Fibroblast of skin of back (primary cell): ENCODE results near the gene ARHGAP26.
"Not testable (repeated sequence)": the region's sequence is repeated elsewhere in the genome, so short reads cannot be mapped to it uniquely, and the experiment has no call there.

Source experiments
- DNase-seq: peaks from one replicate; pipeline ENCODE4 v3.0.0-alpha.2; 2013

Gene ARHGAP26

GRCh38 chr5:143198332-143198731 lies 428.2 kb downstream of the ARHGAP26 start:
- DNase-seq: no peak

DNA sequence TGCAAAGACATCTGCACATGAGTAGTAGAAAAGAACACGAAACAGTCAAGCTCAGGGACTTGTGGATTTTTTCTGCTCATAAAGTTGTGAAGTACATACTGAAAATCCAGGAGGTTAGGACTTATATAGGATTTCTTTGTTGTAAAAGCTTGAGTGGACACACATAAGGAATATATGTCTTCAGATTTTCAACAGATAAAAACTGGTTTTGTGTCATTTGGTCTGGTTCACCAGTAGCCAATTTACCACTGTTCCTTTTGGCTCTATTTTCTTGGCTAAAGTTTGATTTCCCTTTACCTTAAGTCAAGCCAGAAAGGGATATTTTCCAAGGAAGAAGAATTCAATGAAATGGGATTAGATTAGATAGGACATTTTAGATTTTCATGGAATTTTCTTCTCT lies 429.0 kb downstream of the ARHGAP26 start:
- DNase-seq: no peak

DNA sequence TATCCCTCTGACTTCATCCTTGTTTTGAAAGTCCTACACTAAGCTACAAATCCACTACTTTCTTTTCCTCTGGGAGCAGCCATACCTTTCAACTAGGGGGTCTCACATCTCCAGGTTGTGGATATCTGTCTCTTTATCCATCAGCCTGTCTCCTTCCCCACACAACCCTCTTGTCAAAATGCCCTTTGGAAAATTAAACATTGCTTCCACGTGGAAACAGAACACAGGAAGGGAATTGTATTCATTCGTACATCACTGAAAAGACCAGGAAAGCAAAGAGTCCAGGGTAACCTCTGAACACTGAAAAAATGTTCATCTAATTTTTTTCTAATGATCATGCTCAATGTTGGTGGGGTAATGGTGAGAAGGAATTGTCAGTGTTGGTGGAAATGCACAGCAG lies 429.7 kb downstream of the ARHGAP26 start:
- DNase-seq: no peak

DNA sequence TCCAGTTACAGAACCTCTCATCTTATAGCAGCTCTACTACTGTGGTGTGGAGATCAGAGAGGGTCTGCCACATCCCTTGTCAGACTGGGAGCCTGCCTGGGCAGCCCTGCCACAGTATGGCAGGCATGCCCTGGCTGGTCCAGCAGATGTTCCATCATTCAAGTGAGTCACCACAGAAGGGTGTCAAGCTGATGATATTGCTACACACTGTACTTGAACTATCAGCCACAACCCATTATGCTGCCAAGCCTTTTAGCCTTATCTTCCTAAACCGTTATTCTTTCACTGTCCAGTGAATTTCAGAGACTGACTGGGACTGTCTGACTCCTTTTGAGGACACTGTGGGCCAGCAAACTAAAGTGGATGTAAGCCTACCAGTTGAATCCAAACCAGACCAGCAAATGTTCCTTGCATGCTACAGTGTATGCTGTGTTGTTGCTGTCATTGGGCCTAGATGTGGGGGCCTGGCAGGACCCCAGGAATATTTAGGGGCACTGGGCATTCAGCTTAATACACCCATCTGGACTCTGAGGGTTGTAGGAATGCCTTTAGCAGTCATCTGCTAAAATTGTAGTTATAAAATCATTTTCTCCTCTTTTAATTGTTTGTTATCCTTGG lies 430.7 kb downstream of the ARHGAP26 start:
- peak; percentile 65 for DNase-seq

GRCh38 chr5:143201589-143201988 lies 431.4 kb downstream of the ARHGAP26 start:
- no peak for DNase-seq

DNA sequence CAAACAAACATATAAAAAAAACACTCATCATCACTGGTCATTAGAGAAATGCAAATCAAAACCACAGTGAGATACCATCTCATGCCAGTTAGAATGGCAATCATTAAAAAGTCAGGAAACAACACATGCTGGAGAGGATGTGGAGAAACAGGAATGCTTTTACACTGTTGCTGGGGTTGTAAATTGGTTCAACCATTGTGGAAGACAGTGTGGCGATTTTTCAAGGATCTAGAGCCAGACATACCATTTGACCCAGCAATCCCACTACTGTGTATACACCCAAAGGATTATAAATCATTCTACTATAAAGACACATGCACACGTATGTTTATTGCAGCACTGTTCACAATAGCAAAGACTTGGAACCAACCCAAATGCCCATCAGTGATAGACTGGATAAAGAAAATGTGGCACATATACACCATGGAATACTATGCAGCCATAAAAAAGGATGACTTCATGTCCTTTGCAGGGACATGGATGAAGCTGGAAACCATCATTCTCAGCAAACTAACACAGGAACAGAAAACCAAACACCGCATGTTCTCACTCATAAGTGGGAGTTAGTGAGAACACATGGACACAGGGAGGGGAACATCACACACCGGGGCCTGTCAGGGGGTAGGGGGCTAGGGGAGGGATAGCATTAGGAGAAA lies 433.3 kb downstream of the ARHGAP26 start:
- not testable (repeated sequence) for DNase-seq

DNA sequence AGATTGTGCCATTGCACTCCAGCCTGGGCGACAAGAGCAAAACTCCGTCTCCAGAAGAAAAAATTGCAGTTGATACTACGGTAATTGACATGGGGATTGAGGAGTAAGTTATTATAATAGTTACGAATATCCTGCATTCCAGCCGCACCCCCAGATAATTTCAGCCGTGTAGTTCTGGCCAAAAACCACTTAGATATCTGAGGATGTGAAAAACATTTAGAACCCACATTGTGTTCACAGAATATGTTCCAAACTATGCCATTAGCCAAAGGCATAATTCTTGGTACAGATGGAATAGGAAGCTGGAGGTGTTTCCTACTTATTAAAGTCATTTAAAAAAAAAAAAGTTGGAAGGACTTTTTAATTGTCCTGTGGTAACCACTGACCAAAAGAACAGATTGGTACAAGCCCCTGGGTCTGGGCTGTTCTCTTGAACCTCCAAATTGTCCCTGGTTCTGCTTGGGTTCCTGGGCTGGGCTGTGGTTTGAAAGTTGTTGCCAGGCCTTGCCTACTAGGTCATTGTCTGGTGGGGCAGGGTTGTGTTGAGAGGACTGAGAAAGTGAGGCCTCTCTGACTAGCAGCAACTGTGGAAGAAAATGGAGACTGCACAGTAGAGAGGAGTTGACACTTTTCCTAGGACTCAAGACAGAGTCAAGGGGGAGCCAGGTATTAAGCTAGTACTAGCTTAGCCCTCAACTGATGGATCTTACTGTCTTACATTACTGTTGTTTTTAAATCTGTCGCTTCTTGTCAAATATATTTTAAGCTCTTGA lies 434.5 kb downstream of the ARHGAP26 start:
- DNase-seq: no peak

GRCh38 chr5:143205386-143205785 lies 435.2 kb downstream of the ARHGAP26 start:
- peak; percentile 98 for DNase-seq

DNA sequence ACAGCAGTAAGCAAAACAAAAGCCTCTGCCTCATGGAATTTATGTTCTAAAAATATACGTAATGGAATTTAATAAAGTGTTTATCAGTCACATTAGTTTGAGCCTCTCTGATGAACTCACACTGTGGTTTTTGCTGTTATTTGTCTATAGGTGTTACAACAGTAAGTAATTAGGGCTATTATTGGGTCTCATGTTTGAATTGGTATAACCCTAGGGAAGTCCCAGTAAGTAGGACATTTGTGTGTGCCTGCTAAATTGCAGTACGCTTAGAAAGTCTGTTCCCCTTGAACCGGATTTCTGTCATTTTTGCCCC lies 435.7 kb downstream of the ARHGAP26 start:
- DNase-seq: no peak

DNA sequence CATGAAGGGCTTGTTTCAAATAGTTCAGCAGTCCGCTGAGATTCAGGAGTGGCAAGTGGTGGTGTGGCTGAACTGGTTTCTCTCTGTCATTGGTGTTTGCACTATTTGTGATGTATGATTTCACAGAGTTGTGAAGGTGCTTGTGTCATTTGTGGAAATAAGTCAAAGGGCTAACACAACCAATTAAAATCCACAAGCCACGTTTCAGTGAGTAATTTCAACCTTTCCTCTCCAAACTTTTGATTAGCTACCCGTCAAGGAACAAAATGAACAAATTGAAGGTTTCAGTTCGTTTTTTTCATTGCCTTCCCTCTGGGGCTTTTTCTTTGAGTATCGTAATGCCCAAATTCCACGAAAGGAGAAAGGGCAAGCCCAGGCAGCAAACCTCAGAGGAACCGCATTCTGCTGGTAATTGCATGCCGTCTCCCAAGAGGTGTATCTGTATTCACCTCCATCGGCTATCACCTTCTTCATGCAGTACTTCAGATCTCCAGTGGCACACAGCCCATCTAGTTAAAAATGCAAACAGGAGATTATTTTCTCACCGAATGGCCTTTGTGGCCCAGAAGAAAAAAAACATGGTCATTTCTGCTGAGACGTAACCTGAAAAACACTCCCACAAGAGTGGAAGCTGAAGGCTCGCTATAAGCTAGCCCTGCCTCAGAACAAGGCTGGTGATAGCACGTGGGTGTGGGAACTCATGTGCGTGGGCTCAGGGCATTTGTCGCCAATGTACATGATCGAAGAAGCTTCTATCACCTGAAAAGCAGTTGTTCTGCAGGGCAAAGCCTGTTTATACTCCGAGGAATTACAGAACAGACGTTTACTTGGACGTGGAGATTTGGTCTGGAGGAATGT lies 436.2 kb downstream of the ARHGAP26 start:
- DNase-seq: no peak

DNA sequence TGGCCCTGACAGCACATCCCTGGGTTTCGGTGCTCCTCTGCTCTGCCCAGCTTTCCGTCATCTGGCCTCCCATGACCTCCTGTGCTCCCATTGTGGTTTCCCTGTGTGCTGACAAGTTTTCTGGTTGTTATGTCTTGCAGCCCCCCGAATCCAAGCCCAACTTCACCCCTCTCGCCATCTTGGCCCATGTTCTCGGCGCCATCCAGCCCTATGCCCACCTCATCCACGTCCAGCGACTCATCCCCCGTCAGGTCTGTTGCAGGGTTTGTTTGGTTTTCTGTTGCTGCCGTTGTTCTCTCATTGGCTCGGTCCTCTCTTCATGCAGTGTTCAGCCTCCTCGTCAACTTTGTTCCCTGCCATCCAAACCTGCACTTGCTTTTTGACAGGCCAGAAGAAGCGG lies 436.9 kb downstream of the ARHGAP26 start:
- no peak for DNase-seq

DNA sequence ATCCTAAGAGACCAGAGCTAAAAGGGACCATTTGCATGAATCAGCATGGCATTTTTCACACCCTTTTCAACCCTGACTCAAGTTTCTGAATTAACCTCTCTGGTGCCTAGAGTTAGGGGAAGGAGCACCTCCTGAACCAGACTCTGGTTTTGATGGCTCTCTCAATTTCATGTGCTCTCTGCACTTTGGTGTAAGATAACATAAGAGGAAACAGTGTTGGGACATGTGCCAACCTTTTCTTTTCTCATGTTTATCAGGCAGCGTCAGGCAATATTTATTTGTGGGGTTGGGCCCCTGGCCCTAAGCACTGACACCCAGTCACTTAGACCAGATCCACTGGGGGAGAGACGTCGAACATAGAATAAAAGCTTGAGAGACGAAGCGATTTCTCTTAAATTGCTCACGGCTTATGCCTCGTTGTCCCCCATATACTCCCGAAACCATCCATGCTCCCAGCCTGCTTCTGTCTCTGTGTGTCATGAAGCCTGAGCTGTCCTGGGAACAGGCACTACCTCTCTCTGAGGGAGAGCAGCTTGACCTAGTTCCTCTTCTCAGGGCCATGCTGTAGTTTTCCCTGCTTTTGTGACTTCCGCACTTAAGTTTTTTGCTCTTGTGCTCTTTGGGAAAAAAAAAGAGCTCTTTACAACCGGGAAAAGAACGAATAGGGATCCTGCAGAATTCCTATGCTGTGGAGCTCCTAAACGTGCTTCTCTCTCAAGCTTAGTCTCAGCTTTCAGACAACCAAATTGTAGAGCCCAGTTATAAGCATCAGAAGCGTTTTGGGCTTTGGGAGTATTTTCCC lies 437.6 kb downstream of the ARHGAP26 start:
- DNase-seq: no peak

GRCh38 chr5:143208365-143208641 lies 438.1 kb downstream of the ARHGAP26 start:
- DNase-seq: no peak

GRCh38 chr5:143208781-143209510 lies 438.8 kb downstream of the ARHGAP26 start:
- peak; percentile 52 for DNase-seq

- no peak for DNase-seq
Observed at GRCh38 chr5:143209881-143210395, 439.8 kb downstream of the ARHGAP26 start.

DNA sequence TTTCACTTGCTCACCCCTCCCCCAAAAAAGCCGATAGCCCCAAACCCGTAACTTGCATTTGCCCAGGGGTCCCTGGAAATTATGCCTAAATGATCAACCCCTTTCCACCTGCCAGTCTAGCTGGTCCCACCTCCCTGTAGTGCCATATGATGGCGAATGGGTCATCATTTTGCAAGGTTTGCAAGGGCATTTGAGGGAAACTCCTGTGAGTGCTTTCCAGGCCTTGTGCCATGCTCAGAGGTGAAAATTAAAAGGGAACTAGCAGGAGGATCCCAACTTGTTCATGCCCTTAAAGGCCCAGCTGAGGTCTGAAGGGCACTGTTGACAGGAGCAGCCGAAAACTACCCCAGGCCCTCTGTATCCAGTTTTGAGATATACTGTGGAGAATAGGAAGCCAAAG lies 440.4 kb downstream of the ARHGAP26 start:
- DNase-seq: no peak

- no peak for DNase-seq
Observed at GRCh38 chr5:143212261-143212660, 442.1 kb downstream of the ARHGAP26 start.

DNA sequence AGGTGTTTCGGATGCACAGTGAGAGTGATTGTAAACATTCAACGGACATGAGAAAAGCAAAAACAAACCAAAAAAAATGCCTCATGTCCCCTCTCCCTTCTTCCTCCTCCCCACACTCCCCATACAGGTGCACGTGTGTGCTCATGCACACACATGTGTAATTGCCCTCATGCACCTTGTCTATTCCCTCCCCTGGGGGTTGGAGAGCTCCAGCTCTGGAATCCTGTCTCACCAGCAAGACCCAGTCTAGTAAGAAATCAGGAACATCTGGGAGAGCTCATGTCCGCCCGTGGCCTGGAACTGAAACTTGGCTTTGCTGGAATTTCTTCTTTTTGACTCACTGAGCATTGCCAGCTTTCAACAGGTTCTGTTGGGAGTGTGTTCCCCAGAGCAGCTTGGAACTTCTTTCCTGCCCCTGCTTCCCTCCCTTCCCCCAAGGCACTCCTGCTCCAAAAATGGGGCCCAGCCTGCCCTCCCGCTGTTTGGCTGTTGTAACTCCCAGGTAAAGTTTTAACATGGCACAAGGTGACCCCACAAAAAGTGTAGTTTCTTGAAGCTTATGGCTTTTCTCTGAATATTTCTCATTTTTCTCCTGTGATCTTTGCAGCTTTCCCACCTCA lies 443.2 kb downstream of the ARHGAP26 start:
- DNase-seq: peak; percentile 63

DNA sequence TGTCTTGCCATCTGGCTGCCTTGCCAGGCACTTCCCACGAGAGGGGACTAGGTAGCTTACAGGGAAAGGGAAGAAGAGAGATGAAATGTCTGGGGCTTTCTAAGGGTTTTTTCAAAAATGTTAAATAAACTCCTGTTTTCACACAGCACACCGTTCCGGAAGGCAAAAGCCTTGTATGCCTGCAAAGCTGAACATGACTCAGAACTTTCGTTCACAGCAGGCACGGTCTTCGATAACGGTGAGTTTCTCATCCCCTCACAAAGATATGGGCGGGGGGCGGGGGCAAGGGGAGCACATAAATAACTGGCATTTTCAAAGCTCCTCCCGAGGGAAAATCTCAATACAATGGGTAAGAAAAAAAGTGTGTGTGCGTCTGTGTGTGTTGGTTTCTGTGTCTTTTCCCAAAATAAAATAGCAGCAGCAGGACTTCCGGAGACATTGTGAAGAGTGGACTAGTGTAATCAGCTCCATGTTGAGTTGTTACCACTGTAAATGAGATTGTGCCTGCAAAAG lies 443.7 kb downstream of the ARHGAP26 start:
- peak; percentile 42 for DNase-seq

DNA sequence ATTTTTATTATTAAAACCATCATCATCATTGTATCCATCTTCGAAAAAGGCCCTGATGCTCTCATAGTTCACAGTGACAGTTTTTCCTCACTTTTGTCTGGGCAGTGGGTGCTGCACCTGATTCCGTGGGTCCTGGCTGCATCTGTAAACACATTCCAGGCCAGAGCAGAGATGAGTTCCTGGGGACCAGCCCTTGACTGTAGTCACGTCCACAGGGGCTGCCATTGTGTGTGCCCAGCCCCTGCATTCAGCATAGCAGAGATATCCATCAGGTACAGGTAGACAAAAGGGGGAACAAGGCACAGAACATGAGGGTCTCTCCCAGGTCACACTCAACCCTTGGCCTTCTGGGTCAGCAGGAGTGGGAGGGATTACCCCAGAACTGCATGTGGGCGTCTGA lies 444.3 kb downstream of the ARHGAP26 start:
- DNase-seq: no peak

DNA sequence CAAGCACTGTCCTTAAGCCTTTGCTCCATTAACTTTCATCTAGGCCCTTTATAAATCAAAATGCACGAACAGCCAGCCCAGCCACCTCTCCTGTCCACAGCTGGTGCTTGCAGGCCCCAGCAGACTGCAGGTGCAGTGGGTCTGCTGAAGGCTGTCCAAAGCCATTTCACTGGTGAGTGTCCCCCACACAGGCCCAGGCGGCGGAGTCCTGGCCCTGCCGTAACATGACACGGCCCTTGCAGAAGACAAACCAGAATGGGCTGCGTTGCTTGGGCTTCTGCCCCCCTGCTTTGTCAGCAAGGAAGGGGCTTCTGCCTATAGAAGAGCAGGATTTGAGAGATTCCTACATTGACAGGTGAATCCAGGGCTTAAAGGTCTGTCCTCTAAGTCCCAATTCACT lies 444.7 kb downstream of the ARHGAP26 start:
- no peak for DNase-seq
